HG02798 (cell line): Measurements from ENCODE around the gene CATSPER1.
"Not testable (repeated sequence)": the region's sequence is repeated elsewhere in the genome, so short reads cannot be mapped to it uniquely, and the experiment has no call there.

Experiments
- ATAC-seq: cut with Tn5 transposase; IDR thresholded peaks from one replicate; pipeline ENCODE4 v1.9.1; 2021; ENCODE audit warnings: mild to moderate bottlenecking; ENCODE audit not compliant: unreplicated experiment, poor library complexity

Gene CATSPER1

GRCh38 chr11:66022401-66023185 is 3.7 kb downstream of the CATSPER1 start:
- no peak for ATAC-seq

GRCh38 chr11:66020618-66021357 is 5.5 kb downstream of the CATSPER1 start:
- ATAC-seq, result no peak

GRCh38 chr11:66020212-66020611 is 6.1 kb downstream of the CATSPER1 start:
- ATAC-seq, result no peak

- no peak for ATAC-seq
Measured at GRCh38 chr11:66017321-66017720, 9.0 kb downstream of the CATSPER1 start.

- ATAC-seq, result no peak
Measured at GRCh38 chr11:66016793-66017177, 9.5 kb downstream of the CATSPER1 start.

GRCh38 chr11:66015936-66016792 is 10.1 kb downstream of the CATSPER1 start:
- no peak for ATAC-seq

- ATAC-seq, result no peak
Measured at GRCh38 chr11:66015454-66015881, 10.8 kb downstream of the CATSPER1 start.

- ATAC-seq, result no peak
Measured at GRCh38 chr11:66014804-66015453, 11.3 kb downstream of the CATSPER1 start.

GRCh38 chr11:66013762-66014100 is 12.5 kb downstream of the CATSPER1 start:
- no peak for ATAC-seq

- ATAC-seq, result no peak
Measured at GRCh38 chr11:66012946-66013761, 13.1 kb downstream of the CATSPER1 start.

- ATAC-seq, result no peak
Measured at GRCh38 chr11:66012371-66012945, 13.8 kb downstream of the CATSPER1 start.

GRCh38 chr11:66011785-66012303 is 14.4 kb downstream of the CATSPER1 start, which contains the start of gene CST6:
CST6 (plus strand) TSS chr11:66012008; CDS start chr11:66012045, 37 bp downstream.
- ATAC-seq, result no peak

GRCh38 chr11:66011239-66011784 is 15.0 kb downstream of the CATSPER1 start:
- no peak for ATAC-seq

GRCh38 chr11:66010036-66010435 is 16.2 kb downstream of the CATSPER1 start:
- ATAC-seq, result not testable (repeated sequence)

- no peak for ATAC-seq
Measured at GRCh38 chr11:66008468-66009101, 17.7 kb downstream of the CATSPER1 start.

GRCh38 chr11:66008095-66008467 is 18.2 kb downstream of the CATSPER1 start:
- ATAC-seq, result no peak

- no peak for ATAC-seq
Measured at GRCh38 chr11:66007201-66007634, 19.1 kb downstream of the CATSPER1 start.

- ATAC-seq, result no peak
Measured at GRCh38 chr11:66006891-66007176, 19.4 kb downstream of the CATSPER1 start.
